H1 (cell line): ENCODE results near the gene PAPSS2. TPM values are rescaled to one million over a fixed set of nuclear protein-coding genes. Genes with fewer than 3 reads are reported as not detected.

ENCODE experiments used
- polyA plus RNA-seq, 7 experiments: library from polyadenylated mRNA; depleted of rRNA in 3 of 7; stranded (reverse) in 5 of 7; unstranded in 2 of 7; fragments of >200 nt in 5 of 7; fragments of 200-250 nt in 2 of 7; gene quantifications; 1 replicate in 5 of 7; 2 replicates in 1 of 7; 4 replicates in 1 of 7; pipeline versions ENCODE4 v1.2.1 to v1.2.3, GENCODE V29; 2011 to 2013; ENCODE audit warnings: missing spikeins in 2 of 7, mixed read lengths in 2 of 7
- total RNA-seq: library from RNA; stranded (reverse); fragmentation: NEBNext Ultra II Directional; extraction: Animal tissue kit (Norgen Biotek cat#: 25700); gene quantifications from 2 replicates; pipeline ENCODE4 v1.2.1, GENCODE V29; 2021
- TF ChIP-seq, protein P1 (sequence below): fragments of 300-600 bp; sonication (generic); IDR thresholded peaks from 2 replicates; pipeline ENCODE4 v1.7.1; 2012; ENCODE audit warnings: low read length, moderate library complexity, mild to moderate bottlenecking, inconsistent platforms; ENCODE audit not compliant: insufficient replicate concordance

Gene PAPSS2
- total and polyA plus RNA-seq, 2 of the 8 experiments (the other 6 are each of a cell fraction or from before 2014, with no cell fraction given), result 7.6 to 20.2 TPM

DNA sequence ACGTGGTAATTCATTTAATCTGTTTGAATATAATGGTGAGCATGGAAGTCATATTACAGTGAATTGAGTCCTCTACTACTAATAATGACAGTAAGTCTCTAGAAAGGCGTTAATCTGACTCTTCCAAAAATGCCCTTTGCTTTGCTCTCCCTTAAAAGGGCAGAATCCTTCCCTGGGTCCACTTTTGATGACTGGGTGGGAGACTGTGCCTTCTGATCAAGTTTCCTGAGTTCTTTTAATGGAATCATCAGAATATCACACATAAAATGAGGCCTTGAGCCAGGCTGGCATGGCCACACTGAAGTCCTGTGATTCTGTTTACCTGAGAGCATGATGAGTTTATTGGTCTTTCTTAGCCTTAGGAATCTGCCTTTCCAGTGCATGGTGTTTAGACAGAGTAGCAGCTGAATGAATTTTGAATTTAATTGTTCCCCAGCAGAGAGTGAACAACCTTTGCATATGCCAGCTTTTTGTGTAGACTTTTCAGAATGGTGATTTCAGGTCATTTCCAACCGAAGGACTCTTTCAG is 33.3 kb downstream of the PAPSS2 start (continued):
- TF ChIP-seq, protein P1, sequence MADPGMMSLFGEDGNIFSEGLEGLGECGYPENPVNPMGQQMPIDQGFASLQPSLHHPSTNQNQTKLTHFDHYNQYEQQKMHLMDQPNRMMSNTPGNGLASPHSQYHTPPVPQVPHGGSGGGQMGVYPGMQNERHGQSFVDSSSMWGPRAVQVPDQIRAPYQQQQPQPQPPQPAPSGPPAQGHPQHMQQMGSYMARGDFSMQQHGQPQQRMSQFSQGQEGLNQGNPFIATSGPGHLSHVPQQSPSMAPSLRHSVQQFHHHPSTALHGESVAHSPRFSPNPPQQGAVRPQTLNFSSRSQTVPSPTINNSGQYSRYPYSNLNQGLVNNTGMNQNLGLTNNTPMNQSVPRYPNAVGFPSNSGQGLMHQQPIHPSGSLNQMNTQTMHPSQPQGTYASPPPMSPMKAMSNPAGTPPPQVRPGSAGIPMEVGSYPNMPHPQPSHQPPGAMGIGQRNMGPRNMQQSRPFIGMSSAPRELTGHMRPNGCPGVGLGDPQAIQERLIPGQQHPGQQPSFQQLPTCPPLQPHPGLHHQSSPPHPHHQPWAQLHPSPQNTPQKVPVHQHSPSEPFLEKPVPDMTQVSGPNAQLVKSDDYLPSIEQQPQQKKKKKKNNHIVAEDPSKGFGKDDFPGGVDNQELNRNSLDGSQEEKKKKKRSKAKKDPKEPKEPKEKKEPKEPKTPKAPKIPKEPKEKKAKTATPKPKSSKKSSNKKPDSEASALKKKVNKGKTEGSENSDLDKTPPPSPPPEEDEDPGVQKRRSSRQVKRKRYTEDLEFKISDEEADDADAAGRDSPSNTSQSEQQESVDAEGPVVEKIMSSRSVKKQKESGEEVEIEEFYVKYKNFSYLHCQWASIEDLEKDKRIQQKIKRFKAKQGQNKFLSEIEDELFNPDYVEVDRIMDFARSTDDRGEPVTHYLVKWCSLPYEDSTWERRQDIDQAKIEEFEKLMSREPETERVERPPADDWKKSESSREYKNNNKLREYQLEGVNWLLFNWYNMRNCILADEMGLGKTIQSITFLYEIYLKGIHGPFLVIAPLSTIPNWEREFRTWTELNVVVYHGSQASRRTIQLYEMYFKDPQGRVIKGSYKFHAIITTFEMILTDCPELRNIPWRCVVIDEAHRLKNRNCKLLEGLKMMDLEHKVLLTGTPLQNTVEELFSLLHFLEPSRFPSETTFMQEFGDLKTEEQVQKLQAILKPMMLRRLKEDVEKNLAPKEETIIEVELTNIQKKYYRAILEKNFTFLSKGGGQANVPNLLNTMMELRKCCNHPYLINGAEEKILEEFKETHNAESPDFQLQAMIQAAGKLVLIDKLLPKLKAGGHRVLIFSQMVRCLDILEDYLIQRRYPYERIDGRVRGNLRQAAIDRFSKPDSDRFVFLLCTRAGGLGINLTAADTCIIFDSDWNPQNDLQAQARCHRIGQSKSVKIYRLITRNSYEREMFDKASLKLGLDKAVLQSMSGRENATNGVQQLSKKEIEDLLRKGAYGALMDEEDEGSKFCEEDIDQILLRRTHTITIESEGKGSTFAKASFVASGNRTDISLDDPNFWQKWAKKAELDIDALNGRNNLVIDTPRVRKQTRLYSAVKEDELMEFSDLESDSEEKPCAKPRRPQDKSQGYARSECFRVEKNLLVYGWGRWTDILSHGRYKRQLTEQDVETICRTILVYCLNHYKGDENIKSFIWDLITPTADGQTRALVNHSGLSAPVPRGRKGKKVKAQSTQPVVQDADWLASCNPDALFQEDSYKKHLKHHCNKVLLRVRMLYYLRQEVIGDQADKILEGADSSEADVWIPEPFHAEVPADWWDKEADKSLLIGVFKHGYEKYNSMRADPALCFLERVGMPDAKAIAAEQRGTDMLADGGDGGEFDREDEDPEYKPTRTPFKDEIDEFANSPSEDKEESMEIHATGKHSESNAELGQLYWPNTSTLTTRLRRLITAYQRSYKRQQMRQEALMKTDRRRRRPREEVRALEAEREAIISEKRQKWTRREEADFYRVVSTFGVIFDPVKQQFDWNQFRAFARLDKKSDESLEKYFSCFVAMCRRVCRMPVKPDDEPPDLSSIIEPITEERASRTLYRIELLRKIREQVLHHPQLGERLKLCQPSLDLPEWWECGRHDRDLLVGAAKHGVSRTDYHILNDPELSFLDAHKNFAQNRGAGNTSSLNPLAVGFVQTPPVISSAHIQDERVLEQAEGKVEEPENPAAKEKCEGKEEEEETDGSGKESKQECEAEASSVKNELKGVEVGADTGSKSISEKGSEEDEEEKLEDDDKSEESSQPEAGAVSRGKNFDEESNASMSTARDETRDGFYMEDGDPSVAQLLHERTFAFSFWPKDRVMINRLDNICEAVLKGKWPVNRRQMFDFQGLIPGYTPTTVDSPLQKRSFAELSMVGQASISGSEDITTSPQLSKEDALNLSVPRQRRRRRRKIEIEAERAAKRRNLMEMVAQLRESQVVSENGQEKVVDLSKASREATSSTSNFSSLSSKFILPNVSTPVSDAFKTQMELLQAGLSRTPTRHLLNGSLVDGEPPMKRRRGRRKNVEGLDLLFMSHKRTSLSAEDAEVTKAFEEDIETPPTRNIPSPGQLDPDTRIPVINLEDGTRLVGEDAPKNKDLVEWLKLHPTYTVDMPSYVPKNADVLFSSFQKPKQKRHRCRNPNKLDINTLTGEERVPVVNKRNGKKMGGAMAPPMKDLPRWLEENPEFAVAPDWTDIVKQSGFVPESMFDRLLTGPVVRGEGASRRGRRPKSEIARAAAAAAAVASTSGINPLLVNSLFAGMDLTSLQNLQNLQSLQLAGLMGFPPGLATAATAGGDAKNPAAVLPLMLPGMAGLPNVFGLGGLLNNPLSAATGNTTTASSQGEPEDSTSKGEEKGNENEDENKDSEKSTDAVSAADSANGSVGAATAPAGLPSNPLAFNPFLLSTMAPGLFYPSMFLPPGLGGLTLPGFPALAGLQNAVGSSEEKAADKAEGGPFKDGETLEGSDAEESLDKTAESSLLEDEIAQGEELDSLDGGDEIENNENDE, result no peak
